GM23338 (cell line): ENCODE results near the gene DNAJC1. TPM values are rescaled to one million over a fixed set of nuclear protein-coding genes. Genes with fewer than 3 reads are reported as not detected.
A peak's percentile ranks its signal among the peaks of the same experiment; 100 is the strongest.

Experiments
- ATAC-seq: fragments of 200-7000 bp; cut with Tn5 transposase; 3 replicates; pipeline ENCODE4 v1.9.1; 2020
- DNase-seq: peaks from one replicate; pipeline ENCODE4 v3.0.0-alpha.2; 2015; ENCODE audit warnings: low spot score
- H2AFZ ChIP-seq: fragments of 200-600 bp; sonication (generic); 2 replicates; pipeline ENCODE4 v1.8.0; 2016; ENCODE audit warnings: antibody characterized with exemption, mild to moderate bottlenecking, moderate library complexity
- H3F3A ChIP-seq: fragments of 200-600 bp; sonication (generic); replicated peaks from 2 replicates; pipeline ENCODE4 v1.8.0; 2017; ENCODE audit warnings: antibody characterized with exemption, mixed run types, low read depth
- H3K27ac ChIP-seq: fragments of 200-600 bp; sonication (generic); 2 replicates; pipeline ENCODE4 v1.6.1; 2016; ENCODE audit warnings: low read depth
- H3K27me3 ChIP-seq: fragments of 200-600 bp; sonication (generic); 2 replicates; pipeline ENCODE4 v1.8.0; 2016; ENCODE audit warnings: mild to moderate bottlenecking, mixed run types, moderate library complexity; ENCODE audit not compliant: insufficient read depth
- H3K36me3 ChIP-seq: fragments of 200-600 bp; sonication (generic); 2 replicates; pipeline ENCODE4 v1.8.0; 2016; ENCODE audit warnings: mild to moderate bottlenecking; ENCODE audit not compliant: insufficient read depth
- H3K4me1 ChIP-seq: fragments of 200-600 bp; sonication (generic); 2 replicates; pipeline ENCODE4 v1.8.0; 2016; ENCODE audit warnings: mild to moderate bottlenecking, moderate library complexity; ENCODE audit not compliant: insufficient read depth
- H3K4me2 ChIP-seq: fragments of 200-600 bp; sonication (generic); 2 replicates; pipeline ENCODE4 v1.7.1; 2017; ENCODE audit warnings: mixed run types
- H3K4me3 ChIP-seq: fragments of 200-600 bp; sonication (generic); 2 replicates; pipeline ENCODE4 v1.6.1; 2016; ENCODE audit warnings: mixed run types
- H3K79me2 ChIP-seq: fragments of 200-600 bp; sonication (generic); replicated peaks from 2 replicates; pipeline ENCODE4 v1.8.0; 2017; ENCODE audit warnings: mild to moderate bottlenecking; ENCODE audit not compliant: insufficient read depth
- H3K9me2 ChIP-seq: fragments of 200-600 bp; sonication (generic); 2 replicates; pipeline ENCODE4 v1.8.0; 2017; ENCODE audit not compliant: insufficient read depth
- H4K20me1 ChIP-seq: fragments of 200-600 bp; sonication (generic); replicated peaks from 2 replicates; pipeline ENCODE4 v1.8.0; 2017; ENCODE audit warnings: mild to moderate bottlenecking; ENCODE audit not compliant: insufficient read depth
- H3K27ac Mint-ChIP-seq: 2 replicates; pipeline ENCODE4 v1.8.0; 2020; ENCODE audit warnings: inconsistent platforms, mild to moderate bottlenecking, moderate library complexity, mixed read lengths
- H3K27me3 Mint-ChIP-seq: 3 replicates; pipeline ENCODE4 v1.8.0; 2022; ENCODE audit warnings: low read depth, mild to moderate bottlenecking, moderate library complexity, mixed read lengths, inconsistent platforms; ENCODE audit not compliant: insufficient read depth, poor library complexity
- H3K36me3 Mint-ChIP-seq: 3 replicates; pipeline ENCODE4 v1.8.0; 2021; ENCODE audit warnings: low read depth, mild to moderate bottlenecking, inconsistent platforms, moderate library complexity, mixed read lengths
- H3K4me1 Mint-ChIP-seq: 3 replicates; pipeline ENCODE4 v1.8.0; 2020; ENCODE audit warnings: mild to moderate bottlenecking, inconsistent platforms, mixed read lengths
- H3K4me3 Mint-ChIP-seq: 3 replicates; pipeline ENCODE4 v1.8.0; 2021; ENCODE audit warnings: moderate library complexity, mild to moderate bottlenecking, inconsistent platforms, mixed read lengths
- H3K9me3 Mint-ChIP-seq: 3 replicates; pipeline ENCODE4 v1.8.0; 2020; ENCODE audit warnings: moderate library complexity, mild to moderate bottlenecking, inconsistent platforms, mixed read lengths
- CTCF ChIP-seq, 2 experiments: fragments of 200-600 bp in 1 of 2; sonication (generic) in 1 of 2; conservative IDR thresholded peaks; 2 replicates each; pipeline versions ENCODE4 v1.5.1 to v1.6.1; 2016 to 2017; ENCODE audit warnings: antibody characterized with exemption in 2 of 2, low read depth in 2 of 2, mild to moderate bottlenecking in 2 of 2, moderate library complexity in 1 of 2
- EZH2phosphoT487 ChIP-seq: fragments of 200-600 bp; sonication (generic); IDR thresholded peaks from one replicate; pipeline ENCODE4 v1.8.1; 2018; ENCODE audit warnings: antibody characterized with exemption; ENCODE audit not compliant: unreplicated experiment
- JUNB ChIP-seq: IDR thresholded peaks from one replicate; pipeline ENCODE4 v1.6.1; 2016; ENCODE audit warnings: antibody characterized with exemption; ENCODE audit not compliant: unreplicated experiment
- POLR2AphosphoS5 ChIP-seq: IDR thresholded peaks from 2 replicates; pipeline ENCODE4 v1.6.1; 2016; ENCODE audit warnings: antibody characterized with exemption, low read depth
- REST ChIP-seq: IDR thresholded peaks from one replicate; pipeline ENCODE4 v1.6.1; 2018; ENCODE audit warnings: antibody characterized with exemption; ENCODE audit not compliant: unreplicated experiment
- STAT1 ChIP-seq: IDR thresholded peaks from one replicate; pipeline ENCODE4 v1.6.1; 2016; ENCODE audit warnings: antibody characterized with exemption; ENCODE audit not compliant: unreplicated experiment
- ZNF331 ChIP-seq: fragments of 250-450 bp; sonication (Bioruptor Pico); IDR thresholded peaks from 2 replicates; pipeline ENCODE4 v1.5.0; 2020; ENCODE audit warnings: low read depth, mild to moderate bottlenecking, moderate library complexity
- polyA plus RNA-seq: library from polyadenylated mRNA; unstranded; fragments of >200 nt; fragmentation: Nextera tagmentation; extraction: Ambion mirVana; gene quantifications from 2 replicates; pipeline ENCODE4 v1.2.1, GENCODE V29; 2016
- total RNA-seq: library from RNA; depleted of rRNA; stranded (reverse); fragments of >200 nt; shearing (Covaris generic); gene quantifications from 2 replicates; pipeline ENCODE4 v1.2.3, GENCODE V29; 2014

The DNAJC1 gene
- total and polyA plus RNA-seq, 2 experiments from 2014 or later = 38.6 to 45.3 TPM

- DNase-seq (no peak), ATAC-seq (peak; percentile 6; the same call in 2 of the 3 replicates)
- Histone ChIP-seq H3K36me3 (peaks cover 15% of the 10 kb centered on the region; the same call in 1 of the 2 replicates), H2AFZ (no peak overlapping the region), H4K20me1 (no peaks in the 10 kb centered on the region), H3K27me3 (no peaks in the 10 kb centered on the region), H3K79me2 (no peaks in the 10 kb centered on the region; the same call in 1 of the 2 replicates), H3K9me2 (no peaks in the 10 kb centered on the region), H3F3A (peaks cover 3% of the 10 kb centered on the region; the same call in 1 of the 2 replicates), H3K4me2 (no peak overlapping the region), H3K4me3 (no peak overlapping the region), H3K4me1 (peaks cover 25% of the 10 kb centered on the region), H3K27ac (no peak overlapping the region)
- no peak overlapping the region for H3K4me3 Mint-ChIP-seq
- H3K27me3 Mint-ChIP-seq = peaks cover 25% of the 10 kb centered on the region
- H3K36me3 Mint-ChIP-seq = peaks cover 52% of the 10 kb centered on the region; the same call in 2 of the 3 replicates
- TF ChIP-seq CTCF (conservative IDR thresholded peaks at IDR 0.05; ENCODE audit: low read depth in 2 of 2) = no peak
- TF ChIP-seq STAT1 = no peak
- TF ChIP-seq REST = no peak
- no peak for TF ChIP-seq EZH2phosphoT487
- TF ChIP-seq JUNB = no peak
- peak; percentile 33; the same call in 1 of the 2 replicates for TF ChIP-seq POLR2AphosphoS5
- no peaks in the 10 kb centered on the region; the same call in 1 of the 3 replicates for H3K9me3 Mint-ChIP-seq
- H3K27ac Mint-ChIP-seq = peak overlapping the region; percentile 23; the same call in 1 of the 2 replicates
- peaks cover 60% of the 10 kb centered on the region for H3K4me1 Mint-ChIP-seq
Measured at GRCh38 chr10:21746118-21746517, 257.4 kb downstream of the DNAJC1 start.

GRCh38 chr10:21744223-21744622, 259.3 kb downstream of the DNAJC1 start:
- Histone ChIP-seq H2AFZ (no peak overlapping the region), H3K27ac (no peak overlapping the region), H3K4me3 (no peak overlapping the region), H3K4me2 (no peak overlapping the region), H3K4me1 (peaks cover 10% of the 10 kb centered on the region), H3F3A (peaks cover 3% of the 10 kb centered on the region; the same call in 1 of the 2 replicates), H3K79me2 (peaks cover 4% of the 10 kb centered on the region; the same call in 1 of the 2 replicates), H3K27me3 (no peaks in the 10 kb centered on the region), H4K20me1 (no peaks in the 10 kb centered on the region), H3K9me2 (no peaks in the 10 kb centered on the region), H3K36me3 (peaks cover 22% of the 10 kb centered on the region)
- no peak for DNase-seq
- no peaks in the 10 kb centered on the region; the same call in 1 of the 3 replicates for H3K9me3 Mint-ChIP-seq
- H3K4me3 Mint-ChIP-seq = no peak overlapping the region
- no peak overlapping the region for H3K27ac Mint-ChIP-seq
- peaks cover 43% of the 10 kb centered on the region for H3K4me1 Mint-ChIP-seq
- peaks cover 66% of the 10 kb centered on the region for H3K36me3 Mint-ChIP-seq
- H3K27me3 Mint-ChIP-seq = peaks cover 16% of the 10 kb centered on the region
- ATAC-seq = no peak; the same call in 2 of the 3 replicates
- TF ChIP-seq EZH2phosphoT487 = no peak
- no peak for TF ChIP-seq POLR2AphosphoS5
- no peak for TF ChIP-seq JUNB
- no peak for TF ChIP-seq ZNF331 (CRISPR knock-in tag)
- no peak for TF ChIP-seq STAT1
